K562 (cell line): Measurements from ENCODE around the gene MSMO1. TPM values are rescaled to one million over a fixed set of nuclear protein-coding genes. Genes with fewer than 3 reads are reported as not detected.

Experiments used
- ATAC-seq: fragments of 200-7000 bp; cut with Tn5 transposase; 3 replicates; pipeline ENCODE4 v1.9.1; 2020; ENCODE audit warnings: moderate library complexity
- BruUV-seq: library from RNA; stranded (reverse); fragments of 400-500 nt; replicated peaks from 2 replicates; lab custom pipeline; 2021; lab: Mats Ljungman, UMichigan
- CTCF ChIA-PET: fragments of 300-600 bp; formaldehyde crosslinking; extraction: SDS; loops from one replicate; lab custom pipeline; 2021; ENCODE audit warnings: low intra/inter-chr PET ratio; lab: Yijun Ruan, JAX
- POLR2A ChIA-PET: fragments of 300-600, 350-650 bp; sonication (Branson Sonifier 250); formaldehyde crosslinking; extraction: SDS; loops from one replicate; lab custom pipeline; 2021; ENCODE audit warnings: antibody characterized with exemption, inconsistent platforms; lab: Yijun Ruan, JAX
- DNase-seq, 4 experiments: peaks; one replicate each; pipeline versions ENCODE4 v3.0.0 to v3.0.0-alpha.2; 2011 to 2018; ENCODE audit warnings: low spot score in 3 of 4, mixed read lengths in 3 of 4; ENCODE audit errors: extremely low read depth in 1 of 4
- FAIRE-seq: peaks from 2 replicates; lab custom pipeline; 2011; peaks lifted over from hg19 to GRCh38; lab: Jason Lieb, UNC
- H2AFZ ChIP-seq: 2 replicates; pipeline ENCODE4 v1.6.0; 2011; ENCODE audit warnings: low read depth, low read length, control low read depth, inconsistent platforms
- H3K27ac ChIP-seq: fragments of 200-600 bp; 3 replicates; pipeline ENCODE4 v1.8.0; 2011; ENCODE audit warnings: low read depth, mild to moderate bottlenecking, control low read depth, inconsistent platforms, low read length, moderate library complexity, mixed read lengths; ENCODE audit errors: extremely low read depth
- H3K27me3 ChIP-seq, 2 experiments: fragments of 300-600 bp in 1 of 2; 2 replicates in 1 of 2; 3 replicates in 1 of 2; pipeline versions ENCODE4 v1.6.0 to v1.8.0; 2011; ENCODE audit warnings: inconsistent platforms in 2 of 2, low read length in 2 of 2, mild to moderate bottlenecking in 1 of 2, mixed read lengths in 1 of 2, moderate library complexity in 1 of 2; ENCODE audit not compliant: control insufficient read depth in 2 of 2, insufficient read depth in 2 of 2
- H3K36me3 ChIP-seq: fragments of 300-600 bp; 3 replicates; pipeline ENCODE4 v1.8.0; 2011; ENCODE audit warnings: mild to moderate bottlenecking, low read length, inconsistent platforms; ENCODE audit not compliant: control insufficient read depth, insufficient read depth
- H3K4me1 ChIP-seq, 2 experiments: fragments of 200-600 bp in 1 of 2; replicated peaks in 1 of 2; 2 replicates in 1 of 2; 3 replicates in 1 of 2; pipeline versions ENCODE4 v1.5.1 to v1.8.0; 2011; ENCODE audit warnings: inconsistent platforms in 2 of 2, low read length in 2 of 2, mild to moderate bottlenecking in 1 of 2, mixed read lengths in 1 of 2, moderate library complexity in 1 of 2; ENCODE audit not compliant: control insufficient read depth in 2 of 2, insufficient read depth in 2 of 2
- H3K4me2 ChIP-seq: 2 replicates; pipeline ENCODE4 v1.6.1; 2011; ENCODE audit warnings: low read length, control low read depth, inconsistent platforms, mixed read lengths; ENCODE audit not compliant: insufficient read depth
- H3K4me3 ChIP-seq: fragments of 200-600 bp; sonication (generic), shearing (Covaris generic); 2 replicates; pipeline ENCODE4 v1.5.1; 2016; ENCODE audit warnings: control low read depth, inconsistent platforms
- H3K79me2 ChIP-seq: fragments of 200-600 bp; 3 replicates; pipeline ENCODE4 v1.8.0; 2011; ENCODE audit warnings: low read length, inconsistent platforms; ENCODE audit not compliant: control insufficient read depth, insufficient read depth
- H3K9ac ChIP-seq, 2 experiments: 2 replicates each; pipeline versions ENCODE4 v1.6.0 to v1.6.1; 2011; ENCODE audit warnings: low read depth in 2 of 2, low read length in 2 of 2, control low read depth in 1 of 2, inconsistent platforms in 1 of 2, mild to moderate bottlenecking in 1 of 2, mixed read lengths in 1 of 2; ENCODE audit not compliant: insufficient read depth in 1 of 2
- H3K9me1 ChIP-seq: one replicate; pipeline ENCODE4 v1.6.0; 2011; ENCODE audit warnings: inconsistent platforms, mild to moderate bottlenecking, low read length, moderate library complexity; ENCODE audit not compliant: control insufficient read depth, insufficient read depth
- H3K9me3 ChIP-seq: replicated peaks from 2 replicates; pipeline ENCODE4 v1.5.1; 2011; ENCODE audit warnings: low read depth, low read length, inconsistent platforms; ENCODE audit not compliant: control insufficient read depth, insufficient read depth
- H4K20me1 ChIP-seq: replicated peaks from 2 replicates; pipeline ENCODE4 v1.6.1; 2011; ENCODE audit warnings: low read length, inconsistent platforms, mixed read lengths; ENCODE audit not compliant: control insufficient read depth, insufficient read depth
- E2F8 ChIP-seq: fragments of 450-650 bp; IDR thresholded peaks from 2 replicates; pipeline ENCODE4 v1.7.1; 2018; ENCODE audit warnings: mild to moderate bottlenecking, low read depth; ENCODE audit not compliant: partially characterized antibody
- ELF4 ChIP-seq: fragments of 450-650 bp; formaldehyde crosslinking; IDR thresholded peaks from 2 replicates; pipeline ENCODE4 v1.4.0; 2022; ENCODE audit warnings: missing genetic modification characterization
- FOXK2 ChIP-seq, 2 experiments: fragments of 450-650 bp; IDR thresholded peaks in 1 of 2; conservative IDR thresholded peaks in 1 of 2; 2 replicates each; pipeline ENCODE4 v1.6.1; 2016; ENCODE audit warnings: low read depth in 2 of 2, mild to moderate bottlenecking in 1 of 2
- WGBS: fragments of 100-300 bp; shearing (Covaris generic); methylation state at CpG from one replicate; pipeline ENCODE4 v1.1.6; 2016; ENCODE audit warnings: low coverage, mixed read lengths; ENCODE audit not compliant: insufficient coverage; ENCODE audit errors: missing lambda C conversion rate; 5-methylcytosine and 5-hydroxymethylcytosine counted together
- in situ Hi-C: fragments of 300-500 bp; cut with MboI; formaldehyde crosslinking; loops from 4 replicates; pipeline ENCODE4 v1.15.0; 2018; ENCODE audit warnings: inconsistent platforms, mixed read lengths
- intact Hi-C: fragments of 100-400 bp; cut with micrococcal nuclease; formaldehyde crosslinking; loops from 2 replicates; pipeline ENCODE4 v1.14.2; 2022
- polyA plus RNA-seq, 8 experiments: library from polyadenylated mRNA; depleted of rRNA in 4 of 8; stranded (reverse) in 5 of 8; unstranded in 3 of 8; fragments of >200 nt; fragmentation: Nextera tagmentation in 2 of 8; fragmentation: Illumina TruSeq in 1 of 8; extraction: Ambion mirVana in 2 of 8; extraction: Trizol in 1 of 8; gene quantifications; 2 replicates each; pipeline versions ENCODE4 v1.2.1 to v1.2.3, GENCODE V29; 2011 to 2014; ENCODE audit warnings: inconsistent platforms in 1 of 8, missing spikeins in 1 of 8
- total RNA-seq, 7 experiments: library from RNA; depleted of rRNA in 6 of 7; stranded (reverse); fragments of >200 nt in 6 of 7; fragmentation: Illumina TruSeq in 2 of 7; extraction: Trizol in 2 of 7; gene quantifications; 2 replicates each; pipeline versions ENCODE4 v1.2.1 to v1.2.3, GENCODE V29; 2011 to 2021; ENCODE audit warnings: low replicate concordance in 1 of 7

The MSMO1 gene
- total and polyA plus RNA-seq, 9 of the 15 experiments (the other 6 are each of a cell fraction or from before 2014, with no cell fraction given) = 32.0 to 172 (median 63.5) TPM

DNA sequence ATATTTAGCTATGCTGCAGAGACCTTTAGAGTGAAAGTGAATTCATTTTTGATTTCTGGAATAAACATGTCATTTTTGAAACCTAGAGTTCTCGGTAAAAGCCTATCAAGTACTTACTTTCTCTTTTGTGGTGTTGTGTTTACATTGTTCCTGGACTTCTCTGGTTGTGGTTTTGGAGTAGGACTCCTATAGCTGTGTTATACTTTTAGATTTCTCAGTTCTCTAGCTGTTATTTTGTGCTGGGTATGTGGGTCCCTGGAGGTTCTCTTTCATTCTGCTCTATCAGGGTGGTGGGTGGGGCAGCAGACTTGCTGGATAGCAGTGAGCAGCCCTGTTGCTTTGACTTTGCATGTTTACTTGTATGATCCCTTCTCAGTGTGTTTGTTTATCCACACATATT, 25.6 kb upstream of the MSMO1 start:
- no TSS peak for BruUV-seq
- CTCF ChIA-PET = no interaction called here
- intact Hi-C loops (no loop called here), in situ Hi-C loops (no loop called here)
- Histone ChIP-seq H3K4me1 (peaks cover 0 to 5% of the 10 kb centered on the region in 2 experiments; a peak in 2 of 5 replicates), H4K20me1 (no peaks in the 10 kb centered on the region), H3K79me2 (no peaks in the 10 kb centered on the region), H3K4me2 (peak overlapping the region; percentile 34; the same call in 1 of the 2 replicates), H3K4me3 (no peak overlapping the region), H3K9me1 (no peaks in the 10 kb centered on the region), H3K27me3 (no peaks in the 10 kb centered on the region), H3K9me3 (no peaks in the 10 kb centered on the region), H3K36me3 (peaks cover 13% of the 10 kb centered on the region; the same call in 2 of the 3 replicates), H3K9ac (no peak overlapping the region; a peak in 1 of 4 replicates), H2AFZ (peak overlapping the region; percentile 22; the same call in 1 of the 2 replicates), H3K27ac (no peak overlapping the region)
- POLR2A ChIA-PET = interaction anchor here (0.6 kb wide), 1 partner anchor 18 kb away, joined by 3 read pairs; no protein-coding TSS in a partner anchor
- peak; percentile 78 for ATAC-seq
- FAIRE-seq = peak; percentile 69
- WGBS = 78% methylated on average over 1 of the region's 1 CpG
- DNase-seq = peak in 1 of 4 experiments; percentile 15
- TF ChIP-seq E2F8 (no peak), FOXK2 (conservative IDR thresholded peaks at IDR 0.05 in 1 of 2, IDR thresholded peaks at IDR 0.05 in 1 of 2; ENCODE audit: low read depth in 2 of 2) (peak; percentile 53 to 72; a peak in 3 of 4 replicates), ELF4 (CRISPR knock-in tag) (no peak)
